HG03354 (cell line): ENCODE results near the gene CHST1.

Experiments used
- ATAC-seq: cut with Tn5 transposase; IDR thresholded peaks from one replicate; pipeline ENCODE4 v1.9.1; 2021; ENCODE audit warnings: mild to moderate bottlenecking; ENCODE audit not compliant: unreplicated experiment, poor library complexity, severe bottlenecking

The CHST1 gene

GRCh38 chr11:45675646-45676045 is 10.2 kb upstream of the CHST1 start:
- no peak for ATAC-seq

GRCh38 chr11:45674481-45675190 is 9.2 kb upstream of the CHST1 start:
- no peak for ATAC-seq

- no peak for ATAC-seq
These were observed 8.0 kb upstream of the CHST1 start for GRCh38 chr11:45673441-45673840.

- no peak for ATAC-seq
These were observed 7.2 kb upstream of the CHST1 start for GRCh38 chr11:45672593-45672992.

- ATAC-seq, result no peak
These were observed 6.1 kb upstream of the CHST1 start for GRCh38 chr11:45671246-45672171.

DNA sequence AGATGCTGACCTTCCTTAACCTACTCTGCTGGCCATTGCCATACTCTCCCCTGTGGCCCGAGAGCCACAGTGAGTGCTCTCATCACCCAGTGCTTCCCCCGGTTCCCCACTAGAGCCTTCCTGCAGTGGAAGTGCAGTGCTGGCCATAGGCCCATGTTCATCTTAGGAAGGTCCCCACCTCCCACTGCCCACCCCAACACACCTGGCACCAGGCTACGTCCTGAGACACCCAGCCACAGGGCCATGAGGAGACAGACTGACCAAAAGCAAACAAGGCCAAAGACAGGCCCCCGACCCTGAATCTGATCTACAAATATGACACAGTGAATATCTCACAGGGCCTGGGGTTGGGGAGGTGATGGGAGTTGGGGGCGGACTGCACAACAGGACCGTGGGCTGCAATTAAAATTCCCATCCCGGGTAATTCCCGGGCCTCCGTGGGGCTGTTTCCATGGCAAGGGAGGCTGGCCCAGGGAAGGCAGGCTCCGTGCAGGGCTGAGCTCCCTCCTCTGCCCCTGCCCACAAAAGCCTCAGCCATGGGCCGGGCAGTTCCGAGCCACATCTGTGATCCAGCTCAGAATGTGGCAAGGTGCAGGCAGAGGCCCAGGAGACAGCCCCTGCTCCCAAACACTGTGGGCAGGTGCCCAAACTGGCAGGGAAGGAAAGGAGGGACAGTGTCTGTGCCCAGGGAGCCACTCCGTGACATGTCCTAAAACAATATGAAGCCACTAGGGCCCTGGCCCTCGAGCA is 5.1 kb upstream of the CHST1 start:
- no peak for ATAC-seq

- ATAC-seq, result no peak
These were observed 4.5 kb upstream of the CHST1 start for GRCh38 chr11:45669956-45670355.

DNA sequence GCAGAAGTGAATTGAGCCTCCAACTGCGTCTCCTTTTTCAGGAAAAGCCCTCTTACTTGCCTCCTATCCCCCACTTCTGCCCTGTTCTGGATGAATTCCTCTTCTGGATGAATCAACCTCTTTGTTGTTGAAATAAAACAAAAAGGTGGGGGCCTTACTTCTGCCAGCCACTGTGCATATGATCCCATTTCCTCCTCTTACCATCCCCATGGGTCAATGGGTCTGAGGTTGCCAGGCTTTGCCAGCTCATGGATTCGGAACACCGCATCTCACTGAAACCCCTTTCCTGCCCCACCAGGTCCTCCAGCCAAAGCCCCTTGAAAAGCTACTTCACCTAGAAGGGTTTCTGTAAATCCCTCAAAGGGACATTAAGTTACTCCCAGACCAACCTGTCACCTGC is 3.7 kb upstream of the CHST1 start:
- no peak for ATAC-seq

DNA sequence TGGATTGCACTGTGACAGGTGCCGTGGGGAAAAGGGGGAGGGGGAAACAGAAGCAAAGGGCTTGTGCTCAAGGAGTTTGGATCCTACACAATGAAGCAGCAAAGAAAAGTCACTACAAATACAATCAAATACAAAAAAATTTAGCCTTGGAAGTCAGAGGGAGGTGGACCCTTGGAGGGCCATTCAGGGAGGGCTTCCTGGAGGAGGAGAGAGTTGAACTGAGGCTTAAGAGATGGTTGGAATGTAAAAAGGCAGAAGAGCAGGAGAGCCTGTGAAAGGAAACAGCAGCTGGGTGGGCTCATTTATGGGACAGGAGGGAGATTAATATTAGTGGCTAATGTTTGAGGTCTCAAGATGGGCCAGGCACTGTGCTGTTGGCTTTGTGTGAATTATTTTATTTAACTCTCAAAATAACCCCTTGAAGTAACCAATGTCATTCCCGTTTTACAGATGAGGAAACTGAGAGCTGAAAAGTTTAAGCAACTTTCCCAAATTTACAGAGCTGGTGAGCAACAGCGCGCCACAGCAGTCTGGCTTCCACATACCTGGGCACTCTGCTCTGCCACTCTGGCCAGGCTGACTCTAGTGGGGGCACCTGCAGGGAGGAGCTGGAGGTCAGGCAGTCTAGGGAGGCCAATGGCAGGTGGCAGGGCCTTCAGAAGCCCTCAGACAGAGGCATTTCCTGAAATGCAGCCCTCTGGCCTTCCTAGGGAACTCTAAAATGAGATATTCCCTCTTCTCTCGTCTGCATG is 2.7 kb upstream of the CHST1 start:
- no peak for ATAC-seq

- ATAC-seq, result no peak
These were observed 1.5 kb upstream of the CHST1 start for GRCh38 chr11:45666648-45667642.

DNA sequence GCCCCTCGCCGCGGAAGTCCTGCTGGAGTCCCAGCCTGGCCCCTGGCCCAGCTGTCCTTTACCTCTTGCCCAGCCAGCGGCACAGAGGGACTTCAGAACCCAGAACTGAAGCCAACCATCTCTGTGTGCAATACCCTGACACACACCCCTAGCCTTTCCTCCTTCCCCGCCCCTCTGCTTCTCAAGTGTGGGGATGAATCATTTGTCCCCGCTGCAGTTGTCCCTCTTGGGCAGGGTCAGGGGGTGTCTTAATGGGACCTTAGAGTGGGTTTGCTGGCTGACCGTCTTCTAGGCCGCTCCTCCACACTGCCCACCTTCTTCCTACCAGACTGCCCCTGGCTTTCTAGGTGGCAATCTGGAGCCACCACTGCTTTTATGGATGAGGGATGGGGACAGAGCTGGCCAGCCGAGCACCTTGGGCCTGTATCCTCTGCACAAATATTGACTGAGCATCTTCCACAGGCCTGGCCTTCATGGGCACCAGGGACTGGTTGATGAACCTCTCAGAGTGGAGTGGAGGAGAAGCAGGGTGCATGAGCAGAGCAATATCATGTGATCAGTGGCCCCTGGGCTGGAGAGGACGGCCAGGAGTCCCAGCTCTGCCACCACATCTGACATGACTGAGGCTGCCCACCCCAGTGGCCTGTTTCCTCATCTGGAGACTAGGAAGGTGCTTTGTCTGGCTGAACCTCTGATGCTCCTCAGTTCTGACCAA is 668 bp upstream of the CHST1 start:
- ATAC-seq, result no peak

GRCh38 chr11:45664376-45665205 is 831 bp downstream of the CHST1 start:
- ATAC-seq, result no peak

GRCh38 chr11:45663486-45664375 is 1.7 kb downstream of the CHST1 start:
- no peak for ATAC-seq

GRCh38 chr11:45662665-45663485 is 2.5 kb downstream of the CHST1 start:
- no peak for ATAC-seq

DNA sequence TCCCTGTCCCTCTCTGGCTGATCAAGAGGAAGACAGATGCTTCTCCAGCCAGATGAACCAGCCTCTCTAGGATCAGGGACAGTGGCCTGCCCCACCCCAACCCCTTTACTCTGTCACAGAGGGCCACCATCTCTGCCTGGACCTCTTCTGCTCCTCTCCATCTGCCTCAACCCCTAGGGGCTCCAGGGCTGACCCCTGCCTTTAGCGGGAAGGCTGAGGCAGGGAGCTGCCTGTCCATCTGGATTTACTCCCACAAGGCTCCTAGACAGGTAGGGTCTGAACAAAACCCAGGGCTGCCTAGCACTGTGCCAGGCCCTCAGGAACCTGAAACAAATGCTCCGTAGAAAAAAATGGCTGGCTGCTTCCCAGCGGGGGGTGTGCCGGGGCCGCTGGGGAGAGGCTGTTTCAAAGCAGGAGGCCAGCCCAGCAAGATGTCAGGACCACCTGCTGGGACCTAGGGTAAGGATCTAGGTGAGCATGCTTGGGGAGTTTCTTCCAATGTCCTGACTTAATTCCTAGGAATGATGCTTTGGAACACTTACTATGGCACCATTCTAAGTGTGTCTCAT is 3.2 kb downstream of the CHST1 start:
- ATAC-seq, result no peak
